ENCODE results near the gene TMEM235.

The TMEM235 gene

DNA sequence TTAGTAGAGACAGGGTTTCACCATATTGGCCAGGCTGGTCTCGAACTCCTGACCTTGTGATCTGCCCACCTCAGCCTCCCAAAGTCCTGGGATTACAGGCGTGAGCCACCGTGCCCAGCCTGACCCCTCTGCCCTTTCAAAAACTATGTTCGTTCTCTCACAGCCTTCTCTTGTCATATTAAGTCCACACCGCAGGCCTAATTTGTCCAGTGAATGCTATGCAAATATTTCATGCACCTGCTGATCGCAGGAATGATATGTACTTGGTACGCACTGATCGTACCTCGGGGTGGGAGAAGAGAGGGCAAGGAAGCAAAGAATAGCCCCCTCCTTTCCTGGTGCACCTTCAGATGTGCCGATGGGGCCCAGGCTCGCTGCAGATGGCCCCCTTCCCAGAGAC, 20.4 kb upstream of the TMEM235 start:
- no peak overlapping the region for H2BK15ac ChIP-seq (ENCODE audit: low read depth, poor library complexity, severe bottlenecking)
- no peak overlapping the region for H2BK5ac ChIP-seq (ENCODE audit: low read depth, low read length, poor library complexity, severe bottlenecking)
- peaks cover 0 to 7% of the 10 kb centered on the region in 2 experiments for H3K36me3 ChIP-seq (ENCODE audit: control insufficient read depth in 1 of 2, insufficient read depth in 2 of 2, low read depth in 1 of 2, low read length in 2 of 2)
- H3K18ac ChIP-seq (ENCODE audit: low read depth in 1 of 2, low read length in 2 of 2): no peak overlapping the region
- H3K9ac ChIP-seq (ENCODE audit: low read length): no peak overlapping the region
- no peak for DNase-seq
- H2AFZ ChIP-seq (ENCODE audit: low read depth, low read length): no peak overlapping the region
- WGBS: 93% methylated on average over 11 of the region's 11 CpGs
- no peak overlapping the region for H3K14ac ChIP-seq (ENCODE audit: low read length in 2 of 2)
- H2BK12ac ChIP-seq (ENCODE audit: low read length in 2 of 2): no peak overlapping the region
- no peak overlapping the region for H2BK120ac ChIP-seq (ENCODE audit: low read depth, low read length)
- H3K4ac ChIP-seq (ENCODE audit: low read depth in 1 of 2, low read length in 2 of 2): no peak overlapping the region
- no peaks in the 10 kb centered on the region for H3K9me3 ChIP-seq (ENCODE audit: control insufficient read depth, low read length)
- no peaks in the 10 kb centered on the region for H3K27me3 ChIP-seq (ENCODE audit: control insufficient read depth in 1 of 2, insufficient read depth in 1 of 2, low read length in 2 of 2)
- no peak overlapping the region for H3K27ac ChIP-seq (ENCODE audit: low read length, poor library complexity, severe bottlenecking)
- H2AK5ac ChIP-seq (ENCODE audit: low read length, severe bottlenecking): no peak overlapping the region
- peaks cover 8% of the 10 kb centered on the region for H3K4me1 ChIP-seq (ENCODE audit: control insufficient read depth, insufficient read depth, low read depth, low read length)
- H3K4me3 ChIP-seq (ENCODE audit: insufficient read depth in 1 of 2, low read depth in 1 of 2, low read length in 2 of 2): no peak overlapping the region
- H4K8ac ChIP-seq (ENCODE audit: low read length): no peak overlapping the region
- no peak overlapping the region for H3K4me2 ChIP-seq (ENCODE audit: low read length, poor library complexity, severe bottlenecking)
- peaks cover 5% of the 10 kb centered on the region for H3K79me1 ChIP-seq (replicated peaks; ENCODE audit: low read length, poor library complexity, severe bottlenecking)
- no peak overlapping the region for H3K23ac ChIP-seq (ENCODE audit: low read length in 2 of 2)
- no peak overlapping the region for H4K91ac ChIP-seq (ENCODE audit: low read length)

DNA sequence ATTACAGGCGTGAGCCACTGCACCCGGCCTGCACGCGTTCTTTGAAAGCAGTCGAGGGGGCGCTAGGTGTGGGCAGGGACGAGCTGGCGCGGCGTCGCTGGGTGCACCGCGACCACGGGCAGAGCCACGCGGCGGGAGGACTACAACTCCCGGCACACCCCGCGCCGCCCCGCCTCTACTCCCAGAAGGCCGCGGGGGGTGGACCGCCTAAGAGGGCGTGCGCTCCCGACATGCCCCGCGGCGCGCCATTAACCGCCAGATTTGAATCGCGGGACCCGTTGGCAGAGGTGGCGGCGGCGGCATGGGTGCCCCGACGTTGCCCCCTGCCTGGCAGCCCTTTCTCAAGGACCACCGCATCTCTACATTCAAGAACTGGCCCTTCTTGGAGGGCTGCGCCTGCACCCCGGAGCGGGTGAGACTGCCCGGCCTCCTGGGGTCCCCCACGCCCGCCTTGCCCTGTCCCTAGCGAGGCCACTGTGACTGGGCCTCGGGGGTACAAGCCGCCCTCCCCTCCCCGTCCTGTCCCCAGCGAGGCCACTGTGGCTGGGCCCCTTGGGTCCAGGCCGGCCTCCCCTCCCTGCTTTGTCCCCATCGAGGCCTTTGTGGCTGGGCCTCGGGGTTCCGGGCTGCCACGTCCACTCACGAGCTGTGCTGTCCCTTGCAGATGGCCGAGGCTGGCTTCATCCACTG, 17.3 kb upstream of the TMEM235 start, which contains the start of gene BIRC5:
Gene BIRC5, plus strand, starts transcription at position 238 of the 690 bp plus-strand sequence. Its CDS starts 64 bp downstream, at position 302.
- H3K9ac ChIP-seq (ENCODE audit: low read length): peak within 1 kb of the TSS; percentile 81

DNA sequence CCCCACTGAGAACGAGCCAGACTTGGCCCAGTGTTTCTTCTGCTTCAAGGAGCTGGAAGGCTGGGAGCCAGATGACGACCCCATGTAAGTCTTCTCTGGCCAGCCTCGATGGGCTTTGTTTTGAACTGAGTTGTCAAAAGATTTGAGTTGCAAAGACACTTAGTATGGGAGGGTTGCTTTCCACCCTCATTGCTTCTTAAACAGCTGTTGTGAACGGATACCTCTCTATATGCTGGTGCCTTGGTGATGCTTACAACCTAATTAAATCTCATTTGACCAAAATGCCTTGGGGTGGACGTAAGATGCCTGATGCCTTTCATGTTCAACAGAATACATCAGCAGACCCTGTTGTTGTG, 16.7 kb upstream of the TMEM235 start:
- H3K4ac ChIP-seq (ENCODE audit: low read depth in 1 of 2, low read length in 2 of 2): no peak overlapping the region
- peak overlapping the region in 1 of 2 experiments; percentile 9 for H3K18ac ChIP-seq (ENCODE audit: low read depth in 1 of 2, low read length in 2 of 2)
- no peak overlapping the region for H3K14ac ChIP-seq (ENCODE audit: low read length in 2 of 2)
- H3K36me3 ChIP-seq (ENCODE audit: control insufficient read depth in 1 of 2, insufficient read depth in 2 of 2, low read depth in 1 of 2, low read length in 2 of 2): no peaks in the 10 kb centered on the region
- H4K8ac ChIP-seq (ENCODE audit: low read length): peak overlapping the region; percentile 49
- H2BK5ac ChIP-seq (ENCODE audit: low read depth, low read length, poor library complexity, severe bottlenecking): no peak overlapping the region
- H3K27me3 ChIP-seq (ENCODE audit: control insufficient read depth in 1 of 2, insufficient read depth in 1 of 2, low read length in 2 of 2): no peaks in the 10 kb centered on the region
- H3K79me1 ChIP-seq (replicated peaks; ENCODE audit: low read length, poor library complexity, severe bottlenecking): peaks cover 15% of the 10 kb centered on the region
- H2AK5ac ChIP-seq (ENCODE audit: low read length, severe bottlenecking): no peak overlapping the region
- H2BK120ac ChIP-seq (ENCODE audit: low read depth, low read length): no peak overlapping the region
- H3K4me1 ChIP-seq (ENCODE audit: control insufficient read depth, insufficient read depth, low read depth, low read length): peaks cover 8% of the 10 kb centered on the region
- peak overlapping the region; percentile 76 to 86 for H3K4me3 ChIP-seq (ENCODE audit: insufficient read depth in 1 of 2, low read depth in 1 of 2, low read length in 2 of 2)
- peak overlapping the region; percentile 81 for H3K9ac ChIP-seq (ENCODE audit: low read length)
- peak overlapping the region; percentile 93 for H2AFZ ChIP-seq (ENCODE audit: low read depth, low read length)
- no peaks in the 10 kb centered on the region for H3K9me3 ChIP-seq (ENCODE audit: control insufficient read depth, low read length)
- peak; percentile 5 for DNase-seq
- H2BK15ac ChIP-seq (ENCODE audit: low read depth, poor library complexity, severe bottlenecking): no peak overlapping the region
- WGBS: 18% methylated on average over 5 of the region's 5 CpGs
- H4K91ac ChIP-seq (ENCODE audit: low read length): peak overlapping the region; percentile 89
- no peak overlapping the region for H3K23ac ChIP-seq (ENCODE audit: low read length in 2 of 2)
- H2BK12ac ChIP-seq (ENCODE audit: low read length in 2 of 2): no peak overlapping the region
- H3K4me2 ChIP-seq (ENCODE audit: low read length, poor library complexity, severe bottlenecking): peak overlapping the region; percentile 100
- no peak overlapping the region for H3K27ac ChIP-seq (ENCODE audit: low read length, poor library complexity, severe bottlenecking)

More for the DNA sequence above, 17.3 kb upstream of the TMEM235 start, which contains the start of gene BIRC5:
- peak; percentile 86 for DNase-seq
- Histone ChIP-seq H3K27ac (ENCODE audit: low read length, poor library complexity, severe bottlenecking) (no peak within 1 kb of the TSS), H4K8ac (ENCODE audit: low read length) (peak within 1 kb of the TSS; percentile 72), H3K79me1 (replicated peaks; ENCODE audit: low read length, poor library complexity, severe bottlenecking) (peaks cover 11% of the 10 kb centered on the region), H2AK5ac (ENCODE audit: low read length, severe bottlenecking) (no peak within 1 kb of the TSS), H3K36me3 (ENCODE audit: control insufficient read depth in 1 of 2, insufficient read depth in 2 of 2, low read depth in 1 of 2, low read length in 2 of 2) (no peaks in the 10 kb centered on the region), H3K27me3 (ENCODE audit: control insufficient read depth in 1 of 2, insufficient read depth in 1 of 2, low read length in 2 of 2) (no peaks in the 10 kb centered on the region), H3K4me1 (ENCODE audit: control insufficient read depth, insufficient read depth, low read depth, low read length) (peaks cover 8% of the 10 kb centered on the region), H2BK120ac (ENCODE audit: low read depth, low read length) (peak within 1 kb of the TSS; percentile 73), H4K91ac (ENCODE audit: low read length) (peak within 1 kb of the TSS; percentile 89), H3K23ac (ENCODE audit: low read length in 2 of 2) (no peak within 1 kb of the TSS), H2BK12ac (ENCODE audit: low read length in 2 of 2) (no peak within 1 kb of the TSS), H2AFZ (ENCODE audit: low read depth, low read length) (peak within 1 kb of the TSS; percentile 93), H3K4me3 (ENCODE audit: insufficient read depth in 1 of 2, low read depth in 1 of 2, low read length in 2 of 2) (peak within 1 kb of the TSS; percentile 76 to 86), H3K18ac (ENCODE audit: low read depth in 1 of 2, low read length in 2 of 2) (peak within 1 kb of the TSS; percentile 9 to 78), H2BK5ac (ENCODE audit: low read depth, low read length, poor library complexity, severe bottlenecking) (no peak within 1 kb of the TSS), H3K4me2 (ENCODE audit: low read length, poor library complexity, severe bottlenecking) (peak within 1 kb of the TSS; percentile 100), H3K14ac (ENCODE audit: low read length in 2 of 2) (no peak within 1 kb of the TSS), H2BK15ac (ENCODE audit: low read depth, poor library complexity, severe bottlenecking) (no peak within 1 kb of the TSS), H3K9me3 (ENCODE audit: control insufficient read depth, low read length) (no peaks in the 10 kb centered on the region), H3K4ac (ENCODE audit: low read depth in 1 of 2, low read length in 2 of 2) (no peak within 1 kb of the TSS)
- WGBS: 1% methylated on average over 50 of the region's 60 CpGs

DNA sequence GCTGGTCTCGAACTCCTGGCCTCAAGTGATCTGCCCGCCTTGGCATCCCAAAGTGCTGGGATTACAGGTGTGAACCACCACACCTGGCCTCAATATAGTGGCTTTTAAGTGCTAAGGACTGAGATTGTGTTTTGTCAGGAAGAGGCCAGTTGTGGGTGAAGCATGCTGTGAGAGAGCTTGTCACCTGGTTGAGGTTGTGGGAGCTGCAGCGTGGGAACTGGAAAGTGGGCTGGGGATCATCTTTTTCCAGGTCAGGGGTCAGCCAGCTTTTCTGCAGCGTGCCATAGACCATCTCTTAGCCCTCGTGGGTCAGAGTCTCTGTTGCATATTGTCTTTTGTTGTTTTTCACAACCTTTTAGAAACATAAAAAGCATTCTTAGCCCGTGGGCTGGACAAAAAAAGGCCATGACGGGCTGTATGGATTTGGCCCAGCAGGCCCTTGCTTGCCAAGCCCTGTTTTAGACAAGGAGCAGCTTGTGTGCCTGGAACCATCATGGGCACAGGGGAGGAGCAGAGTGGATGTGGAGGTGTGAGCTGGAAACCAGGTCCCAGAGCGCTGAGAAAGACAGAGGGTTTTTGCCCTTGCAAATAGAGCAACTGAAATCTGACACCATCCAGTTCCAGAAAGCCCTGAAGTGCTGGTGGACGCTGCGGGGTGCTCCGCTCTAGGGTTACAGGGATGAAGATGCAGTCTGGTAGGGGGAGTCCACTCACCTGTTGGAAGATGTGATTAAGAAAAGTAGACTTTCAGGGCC, 11.9 kb upstream of the TMEM235 start:
- H2BK5ac ChIP-seq (ENCODE audit: low read depth, low read length, poor library complexity, severe bottlenecking): no peak overlapping the region
- no peak for DNase-seq
- WGBS: 91% methylated on average over 11 of the region's 11 CpGs
- no peak overlapping the region for H3K4ac ChIP-seq (ENCODE audit: low read depth in 1 of 2, low read length in 2 of 2)
- no peak overlapping the region for H3K14ac ChIP-seq (ENCODE audit: low read length in 2 of 2)
- no peak overlapping the region for H2BK12ac ChIP-seq (ENCODE audit: low read length in 2 of 2)
- H3K18ac ChIP-seq (ENCODE audit: low read depth in 1 of 2, low read length in 2 of 2): no peak overlapping the region
- no peak overlapping the region for H2BK120ac ChIP-seq (ENCODE audit: low read depth, low read length)
- no peak overlapping the region for H3K23ac ChIP-seq (ENCODE audit: low read length in 2 of 2)
- no peak overlapping the region for H3K4me2 ChIP-seq (ENCODE audit: low read length, poor library complexity, severe bottlenecking)
- no peak overlapping the region for H4K91ac ChIP-seq (ENCODE audit: low read length)
- H3K9me3 ChIP-seq (ENCODE audit: control insufficient read depth, low read length): no peaks in the 10 kb centered on the region
- H3K27ac ChIP-seq (ENCODE audit: low read length, poor library complexity, severe bottlenecking): no peak overlapping the region
- peaks cover 11% of the 10 kb centered on the region for H3K79me1 ChIP-seq (replicated peaks; ENCODE audit: low read length, poor library complexity, severe bottlenecking)
- no peak overlapping the region for H2AFZ ChIP-seq (ENCODE audit: low read depth, low read length)
- peaks cover 2% of the 10 kb centered on the region for H3K4me1 ChIP-seq (ENCODE audit: control insufficient read depth, insufficient read depth, low read depth, low read length)
- peaks cover 0 to 7% of the 10 kb centered on the region in 2 experiments for H3K36me3 ChIP-seq (ENCODE audit: control insufficient read depth in 1 of 2, insufficient read depth in 2 of 2, low read depth in 1 of 2, low read length in 2 of 2)
- H2BK15ac ChIP-seq (ENCODE audit: low read depth, poor library complexity, severe bottlenecking): no peak overlapping the region
- H3K27me3 ChIP-seq (ENCODE audit: control insufficient read depth in 1 of 2, insufficient read depth in 1 of 2, low read length in 2 of 2): no peaks in the 10 kb centered on the region
- H2AK5ac ChIP-seq (ENCODE audit: low read length, severe bottlenecking): no peak overlapping the region
- no peak overlapping the region for H3K9ac ChIP-seq (ENCODE audit: low read length)
- H3K4me3 ChIP-seq (ENCODE audit: insufficient read depth in 1 of 2, low read depth in 1 of 2, low read length in 2 of 2): no peak overlapping the region
- no peak overlapping the region for H4K8ac ChIP-seq (ENCODE audit: low read length)
